ENCODE measurements around the gene ZBED4. TPM values are rescaled to one million over a fixed set of nuclear protein-coding genes. Genes with fewer than 3 reads are reported as not detected.
A peak's percentile ranks its signal among the peaks of the same experiment; 100 is the strongest.

The ZBED4 gene
- total and polyA plus RNA-seq, 12 donors: 2.6 to 5.9 (median 4.2) TPM

- TF ChIP-seq CTCF (IDR thresholded peaks at IDR 0.05): no peak
- ATAC-seq (no peak), DNase-seq (no peak)
- WGBS, 2 donors: 91 to 94% methylated on average over 31 of the region's 31 CpGs
- H3K27ac ChIP-seq: no peak overlapping the region
- H3K27me3 ChIP-seq: no peaks in the 10 kb centered on the region
- intact Hi-C loops (cut with DNase I): no loop called here
- H3K4me3 ChIP-seq: no peak overlapping the region
- peaks cover 0 to 13% (median 0%) of the 10 kb centered on the region in 11 donors for H3K9me3 ChIP-seq
- peaks cover 0 to 68% (median 20%) of the 10 kb centered on the region in 9 donors for H3K36me3 ChIP-seq
- peaks cover 0 to 20% (median 0%) of the 10 kb centered on the region in 9 donors for H3K4me1 ChIP-seq
Observed at GRCh38 chr22:49884503-49885260, 31.0 kb downstream of the ZBED4 start.

GRCh38 chr22:49885281-49885680 lies 31.6 kb downstream of the ZBED4 start:
- Histone ChIP-seq H3K27ac (no peak overlapping the region), H3K36me3 (peaks cover 0 to 74% (median 20%) of the 10 kb centered on the region in 9 donors), H3K4me1 (peaks cover 0 to 16% (median 0%) of the 10 kb centered on the region in 9 donors), H3K9me3 (peaks cover 0 to 12% (median 0%) of the 10 kb centered on the region in 11 donors), H3K27me3 (no peaks in the 10 kb centered on the region), H3K4me3 (no peak overlapping the region)
- ATAC-seq (no peak), DNase-seq (no peak)
- 95 to 98% methylated on average over 17 of the region's 17 CpGs for WGBS, 2 donors
- intact Hi-C loops (cut with DNase I): no loop called here
- no peak for TF ChIP-seq CTCF (IDR thresholded peaks at IDR 0.05)

GRCh38 chr22:49885881-49886280 lies 32.2 kb downstream of the ZBED4 start:
- H3K27me3 ChIP-seq: no peaks in the 10 kb centered on the region
- peaks cover 0 to 10% (median 0%) of the 10 kb centered on the region in 9 donors for H3K4me1 ChIP-seq
- 97 to 99% methylated on average over 35 of the region's 35 CpGs for WGBS, 2 donors
- ATAC-seq (peak in 1 of 8 donors; percentile 39), DNase-seq (no peak)
- peaks cover 0 to 12% (median 0%) of the 10 kb centered on the region in 11 donors for H3K9me3 ChIP-seq
- no peak for TF ChIP-seq CTCF (IDR thresholded peaks at IDR 0.05)
- H3K4me3 ChIP-seq: no peak overlapping the region
- intact Hi-C loops (cut with DNase I): no loop called here
- no peak overlapping the region for H3K27ac ChIP-seq
- H3K36me3 ChIP-seq: peaks cover 0 to 79% (median 20%) of the 10 kb centered on the region in 9 donors

GRCh38 chr22:49886346-49887063 lies 32.9 kb downstream of the ZBED4 start:
- Histone ChIP-seq H3K4me1 (peaks cover 0 to 7% (median 0%) of the 10 kb centered on the region in 9 donors), H3K27ac (no peak overlapping the region), H3K27me3 (no peaks in the 10 kb centered on the region), H3K4me3 (no peak overlapping the region), H3K9me3 (peaks cover 0 to 17% (median 0%) of the 10 kb centered on the region in 11 donors), H3K36me3 (peaks cover 0 to 82% (median 20%) of the 10 kb centered on the region in 9 donors)
- no peak for TF ChIP-seq CTCF (IDR thresholded peaks at IDR 0.05)
- intact Hi-C loops (cut with DNase I): no loop called here
- WGBS, 2 donors: 97 to 98% methylated on average over 41 of the region's 41 CpGs
- ATAC-seq: peak in 1 of 8 donors; percentile 43
- no peak for DNase-seq
